Neuronal stem cell (in vitro differentiated cells): ENCODE results near the gene SLC9C1.

ENCODE experiments used
- DNase-seq: peaks from one replicate; pipeline ENCODE4 v3.0.0-alpha.2; 2013; ENCODE audit warnings: low spot score
- H2AFZ ChIP-seq: one replicate; pipeline ENCODE4 v1.6.1; 2013; ENCODE audit warnings: mild to moderate bottlenecking, low read length, inconsistent platforms
- H2AK5ac ChIP-seq: 2 replicates; pipeline ENCODE4 v1.6.1; 2013; ENCODE audit warnings: low read depth, mild to moderate bottlenecking, inconsistent platforms, low read length, moderate library complexity, mixed read lengths
- H2BK120ac ChIP-seq: 2 replicates; pipeline ENCODE4 v1.6.1; 2013; ENCODE audit warnings: low read depth, mild to moderate bottlenecking, inconsistent platforms, low read length, moderate library complexity, mixed read lengths
- H2BK12ac ChIP-seq: one replicate; pipeline ENCODE4 v1.6.1; 2013; ENCODE audit warnings: low read length, inconsistent platforms
- H2BK15ac ChIP-seq: 2 replicates; pipeline ENCODE4 v1.6.1; 2013; ENCODE audit warnings: mild to moderate bottlenecking, low read length, inconsistent platforms, mixed read lengths
- H2BK5ac ChIP-seq: one replicate; pipeline ENCODE4 v1.6.1; 2013; ENCODE audit warnings: inconsistent platforms, mild to moderate bottlenecking, low read length, moderate library complexity
- H3K14ac ChIP-seq: one replicate; pipeline ENCODE4 v1.6.1; 2013; ENCODE audit warnings: low read length, inconsistent platforms
- H3K18ac ChIP-seq: 2 replicates; pipeline ENCODE4 v1.6.1; 2013; ENCODE audit warnings: low read length, inconsistent platforms
- H3K23ac ChIP-seq: 2 replicates; pipeline ENCODE4 v1.6.1; 2013; ENCODE audit warnings: low read depth, mild to moderate bottlenecking, mixed read lengths, low read length, inconsistent platforms; ENCODE audit not compliant: poor library complexity
- H3K27ac ChIP-seq: replicated peaks from 3 replicates; pipeline ENCODE4 v1.5.1; 2013; ENCODE audit warnings: low read length, inconsistent platforms
- H3K27me3 ChIP-seq, 3 experiments: 2 replicates each; pipeline ENCODE4 v1.6.1; 2013; ENCODE audit warnings: low read length in 3 of 3, mild to moderate bottlenecking in 2 of 3, inconsistent platforms in 1 of 3, low read depth in 1 of 3, mixed read lengths in 1 of 3, moderate library complexity in 1 of 3; ENCODE audit not compliant: control insufficient read depth in 3 of 3, insufficient read depth in 3 of 3
- H3K36me3 ChIP-seq, 2 donors: replicated peaks in 1 of 2; 2 replicates each; pipeline ENCODE4 v1.6.1; 2013; ENCODE audit warnings: low read length in 2 of 2; ENCODE audit not compliant: control insufficient read depth in 2 of 2, insufficient read depth in 2 of 2
- H3K4ac ChIP-seq: 2 replicates; pipeline ENCODE4 v1.6.1; 2013; ENCODE audit warnings: inconsistent platforms, mild to moderate bottlenecking, low read length, moderate library complexity
- H3K4me1 ChIP-seq, 2 donors: 1 replicate in 1 of 2; 2 replicates in 1 of 2; pipeline ENCODE4 v1.6.1; 2013; ENCODE audit warnings: low read length in 2 of 2, low read depth in 1 of 2; ENCODE audit not compliant: control insufficient read depth in 2 of 2, insufficient read depth in 1 of 2
- H3K4me2 ChIP-seq: one replicate; pipeline ENCODE4 v1.6.1; 2013; ENCODE audit warnings: mild to moderate bottlenecking, low read length, inconsistent platforms; ENCODE audit not compliant: insufficient read depth, poor library complexity, severe bottlenecking
- H3K4me3 ChIP-seq, 2 donors: 2 replicates each; pipeline ENCODE4 v1.5.1; 2013; ENCODE audit warnings: low read length in 2 of 2, mild to moderate bottlenecking in 2 of 2, inconsistent platforms in 1 of 2, moderate library complexity in 1 of 2
- H3K79me1 ChIP-seq: one replicate; pipeline ENCODE4 v1.6.1; 2013; ENCODE audit warnings: low read depth, mild to moderate bottlenecking, inconsistent platforms, low read length, moderate library complexity
- H3K9ac ChIP-seq: one replicate; pipeline ENCODE4 v1.6.1; 2013; ENCODE audit warnings: mild to moderate bottlenecking, low read depth, low read length, inconsistent platforms; ENCODE audit not compliant: poor library complexity
- H3K9me3 ChIP-seq, 2 donors: replicated peaks in 1 of 2; 2 replicates each; pipeline versions ENCODE3 to v1.6.1; 2013; ENCODE audit warnings: low read length in 2 of 2, mild to moderate bottlenecking in 2 of 2, inconsistent platforms in 1 of 2, low read depth in 1 of 2, mixed read lengths in 1 of 2, moderate library complexity in 1 of 2; ENCODE audit not compliant: control insufficient read depth in 2 of 2, insufficient read depth in 1 of 2
- H4K8ac ChIP-seq: one replicate; pipeline ENCODE4 v1.6.1; 2013; ENCODE audit warnings: low read depth, mild to moderate bottlenecking, inconsistent platforms, low read length, moderate library complexity
- H4K91ac ChIP-seq: one replicate; pipeline ENCODE4 v1.6.1; 2013; ENCODE audit warnings: low read length, low read depth, mild to moderate bottlenecking, inconsistent platforms; ENCODE audit not compliant: poor library complexity
- WGBS, 2 donors: extraction: QIAGEN DNeasy Blood & Tissue Kit; methylation state at CpG; one replicate each; pipeline ENCODE4 v1.1.7; 2013; ENCODE audit warnings: missing lambda C conversion rate in 2 of 2, mixed read lengths in 1 of 2; ENCODE audit not compliant: insufficient read length in 2 of 2, insufficient replicate concordance in 1 of 2; ENCODE audit errors: extremely low coverage in 2 of 2; 5-methylcytosine and 5-hydroxymethylcytosine counted together

The SLC9C1 gene

GRCh38 chr3:112314649-112315048 lies 20.6 kb upstream of the SLC9C1 start:
- H3K9ac ChIP-seq: no peak overlapping the region
- no peaks in the 10 kb centered on the region for H3K27me3 ChIP-seq
- no peak overlapping the region for H2AFZ ChIP-seq
- WGBS, 2 donors: no CpG with 5 or more reads among the region's 2 CpGs
- H2AK5ac ChIP-seq: no peak overlapping the region
- H3K4ac ChIP-seq: no peak overlapping the region
- H2BK5ac ChIP-seq: no peak overlapping the region
- H2BK120ac ChIP-seq: no peak overlapping the region
- no peak overlapping the region for H3K23ac ChIP-seq
- no peak overlapping the region for H3K4me2 ChIP-seq
- H3K4me3 ChIP-seq: no peak overlapping the region
- H3K27ac ChIP-seq: no peak overlapping the region
- no peak overlapping the region for H2BK15ac ChIP-seq
- H3K36me3 ChIP-seq: no peaks in the 10 kb centered on the region
- peaks cover 1 to 19% of the 10 kb centered on the region in 2 donors for H3K9me3 ChIP-seq
- no peak overlapping the region for H3K18ac ChIP-seq
- no peak overlapping the region for H4K91ac ChIP-seq
- no peak overlapping the region for H4K8ac ChIP-seq
- H3K4me1 ChIP-seq: peaks cover 0 to under 1% of the 10 kb centered on the region in 2 donors
- H3K79me1 ChIP-seq: peaks cover 1% of the 10 kb centered on the region
- no peak overlapping the region for H2BK12ac ChIP-seq
- no peak overlapping the region for H3K14ac ChIP-seq
- DNase-seq: no peak

- Histone ChIP-seq H2BK120ac (no peak overlapping the region), H3K18ac (no peak overlapping the region), H3K14ac (no peak overlapping the region), H2BK15ac (no peak overlapping the region), H3K4me1 (peaks cover 12 to 20% of the 10 kb centered on the region in 2 donors), H4K91ac (no peak overlapping the region), H2AFZ (peak overlapping the region; percentile 41), H3K23ac (no peak overlapping the region), H3K9me3 (no peaks in the 10 kb centered on the region), H3K27me3 (no peaks in the 10 kb centered on the region), H3K27ac (no peak overlapping the region), H3K4me2 (no peak overlapping the region), H2BK5ac (no peak overlapping the region), H3K79me1 (peaks cover 1% of the 10 kb centered on the region), H3K36me3 (no peaks in the 10 kb centered on the region), H3K4me3 (no peak overlapping the region), H2BK12ac (no peak overlapping the region), H3K9ac (no peak overlapping the region), H4K8ac (no peak overlapping the region), H2AK5ac (no peak overlapping the region), H3K4ac (no peak overlapping the region)
- DNase-seq: peak; percentile 47
- no CpG with 5 or more reads among the region's 7 CpGs for WGBS, 2 donors
Measured at GRCh38 chr3:112308151-112308911, 14.3 kb upstream of the SLC9C1 start.

- H3K36me3 ChIP-seq: no peaks in the 10 kb centered on the region
- no peak overlapping the region for H4K8ac ChIP-seq
- H2BK12ac ChIP-seq: no peak overlapping the region
- no peak for DNase-seq
- no peak overlapping the region for H2BK15ac ChIP-seq
- H3K4me2 ChIP-seq: no peak overlapping the region
- no peak overlapping the region for H3K27ac ChIP-seq
- H2BK120ac ChIP-seq: no peak overlapping the region
- no peak overlapping the region for H3K4me3 ChIP-seq
- H3K79me1 ChIP-seq: peaks cover under 1% of the 10 kb centered on the region
- no peaks in the 10 kb centered on the region for H3K27me3 ChIP-seq
- H3K18ac ChIP-seq: no peak overlapping the region
- H4K91ac ChIP-seq: no peak overlapping the region
- H2AFZ ChIP-seq: no peak overlapping the region
- H3K4me1 ChIP-seq: peaks cover 15 to 23% of the 10 kb centered on the region in 2 donors
- no peak overlapping the region for H3K4ac ChIP-seq
- peaks cover 0 to 3% of the 10 kb centered on the region in 2 donors for H3K9me3 ChIP-seq
- no peak overlapping the region for H2BK5ac ChIP-seq
- no peak overlapping the region for H2AK5ac ChIP-seq
- H3K9ac ChIP-seq: no peak overlapping the region
- no peak overlapping the region for H3K14ac ChIP-seq
- no CpG with 5 or more reads among the region's 4 CpGs for WGBS, 2 donors
- no peak overlapping the region for H3K23ac ChIP-seq
Measured at GRCh38 chr3:112307557-112307956, 13.5 kb upstream of the SLC9C1 start.

GRCh38 chr3:112306825-112307224 lies 12.8 kb upstream of the SLC9C1 start:
- no peak overlapping the region for H2AFZ ChIP-seq
- no peaks in the 10 kb centered on the region for H3K36me3 ChIP-seq

More at GRCh38 chr3:112306825-112307224, 12.8 kb upstream of the SLC9C1 start:
- H2BK12ac ChIP-seq: no peak overlapping the region
- no peak for DNase-seq
- H3K14ac ChIP-seq: no peak overlapping the region
- no peak overlapping the region for H4K91ac ChIP-seq
- no peak overlapping the region for H3K9ac ChIP-seq
- H3K27ac ChIP-seq: no peak overlapping the region
- H2BK120ac ChIP-seq: no peak overlapping the region
- peaks cover 22 to 27% of the 10 kb centered on the region in 2 donors for H3K4me1 ChIP-seq
- H3K27me3 ChIP-seq: no peaks in the 10 kb centered on the region
- H2AK5ac ChIP-seq: no peak overlapping the region
- no peak overlapping the region for H2BK5ac ChIP-seq
- H3K4ac ChIP-seq: no peak overlapping the region
- WGBS, 2 donors: no CpG with 5 or more reads among the region's 9 CpGs
- no peak overlapping the region for H2BK15ac ChIP-seq
- H3K9me3 ChIP-seq: peaks cover 0 to 10% of the 10 kb centered on the region in 2 donors
- H4K8ac ChIP-seq: no peak overlapping the region
- H3K79me1 ChIP-seq: no peaks in the 10 kb centered on the region
- no peak overlapping the region for H3K18ac ChIP-seq
- H3K4me3 ChIP-seq: no peak overlapping the region
- H3K4me2 ChIP-seq: no peak overlapping the region
- H3K23ac ChIP-seq: no peak overlapping the region
